ENCODE measurements around the gene MOB3A. TPM values are rescaled to one million over a fixed set of nuclear protein-coding genes. Genes with fewer than 3 reads are reported as not detected.
A peak's percentile ranks its signal among the peaks of the same experiment; 100 is the strongest.
"Not testable (repeated sequence)": the region's sequence is repeated elsewhere in the genome, so short reads cannot be mapped to it uniquely, and the experiment has no call there.

MOB3A gene
- total RNA-seq, 1 donor from 2014 or later: 17.5 TPM

- DNase-seq (no peak), ATAC-seq (no peak)
- intact Hi-C loops (cut with micrococcal nuclease): no loop called here
Observed at GRCh38 chr19:2111886-2112285, 15.8 kb upstream of the MOB3A start.

DNA sequence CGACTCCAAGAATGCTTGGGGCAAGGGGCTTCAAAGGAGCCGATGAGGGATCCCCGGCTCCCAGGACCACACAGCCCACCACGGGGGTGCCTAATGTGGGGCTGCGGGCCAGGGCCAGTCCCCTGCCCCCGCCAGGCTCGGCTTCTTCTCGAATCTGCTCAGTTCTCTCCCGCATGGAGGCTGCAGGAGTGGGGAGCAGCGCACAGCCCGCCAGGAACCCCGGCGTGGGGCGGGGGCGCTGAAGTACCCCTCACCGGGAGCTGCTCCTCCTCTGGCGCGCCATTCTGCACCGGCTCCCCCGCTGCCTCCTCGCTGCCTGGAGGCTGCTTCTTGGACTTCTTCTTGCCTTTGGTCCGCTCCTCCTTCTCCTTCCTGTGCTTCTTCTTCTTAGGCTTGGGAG lies 15.3 kb upstream of the MOB3A start:
- DNase-seq (no peak), ATAC-seq (no peak)
- intact Hi-C loops (cut with micrococcal nuclease): no loop called here

GRCh38 chr19:2110822-2111221 lies 14.7 kb upstream of the MOB3A start:
- intact Hi-C loops (cut with micrococcal nuclease): no loop called here
- DNase-seq (no peak), ATAC-seq (no peak)

DNA sequence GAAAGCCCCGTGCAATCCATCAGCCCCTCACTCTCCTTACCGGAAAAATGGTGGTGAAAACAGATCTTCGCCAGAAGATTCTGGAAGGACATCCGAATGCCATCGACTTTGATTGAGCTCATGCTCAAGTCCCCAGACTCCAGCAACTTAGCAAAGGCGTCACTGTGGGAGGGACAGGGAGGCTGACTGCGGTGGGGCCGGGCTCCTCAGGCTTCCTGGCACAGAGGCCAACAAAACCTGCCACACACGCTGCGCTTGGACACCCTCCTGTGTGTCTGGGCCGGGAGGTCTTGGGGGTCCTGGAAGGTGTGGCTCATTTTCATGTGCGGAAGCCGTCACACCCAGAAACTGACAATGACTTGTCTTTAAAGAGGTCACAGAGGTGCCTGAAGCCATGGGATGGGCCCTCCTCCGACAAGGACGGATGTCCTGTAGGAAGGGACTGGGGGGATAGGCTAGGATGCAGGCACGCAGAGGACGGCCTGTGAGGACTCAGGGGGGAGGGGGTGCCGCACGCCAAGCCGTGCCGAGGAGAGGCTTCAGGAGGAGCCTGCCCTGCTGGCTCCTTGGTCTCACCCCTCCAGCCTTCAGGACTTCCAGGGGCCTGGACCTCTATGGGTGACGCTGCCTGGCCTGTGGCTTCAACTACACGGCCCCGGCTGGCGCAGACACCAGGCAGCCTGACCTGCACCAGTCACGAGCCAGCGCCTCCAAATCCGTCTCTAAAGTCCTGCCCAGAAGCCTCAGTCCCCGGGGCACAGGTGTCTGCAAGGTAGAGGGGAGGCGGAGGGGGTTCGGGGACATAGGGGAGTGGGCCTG lies 13.1 kb upstream of the MOB3A start:
- ATAC-seq: peak; percentile 7
- DNase-seq: no peak
- intact Hi-C loops (cut with micrococcal nuclease): no loop called here

GRCh38 chr19:2108251-2109016 lies 12.3 kb upstream of the MOB3A start:
- no peak for ATAC-seq

GRCh38 chr19:2103045-2103707 lies 7.0 kb upstream of the MOB3A start:
- DNase-seq: no peak
- intact Hi-C loops (cut with micrococcal nuclease): no loop called here
- no peak for ATAC-seq

More at GRCh38 chr19:2108251-2109016, 12.3 kb upstream of the MOB3A start:
- no peak for DNase-seq
- intact Hi-C loops (cut with micrococcal nuclease): no loop called here

DNA sequence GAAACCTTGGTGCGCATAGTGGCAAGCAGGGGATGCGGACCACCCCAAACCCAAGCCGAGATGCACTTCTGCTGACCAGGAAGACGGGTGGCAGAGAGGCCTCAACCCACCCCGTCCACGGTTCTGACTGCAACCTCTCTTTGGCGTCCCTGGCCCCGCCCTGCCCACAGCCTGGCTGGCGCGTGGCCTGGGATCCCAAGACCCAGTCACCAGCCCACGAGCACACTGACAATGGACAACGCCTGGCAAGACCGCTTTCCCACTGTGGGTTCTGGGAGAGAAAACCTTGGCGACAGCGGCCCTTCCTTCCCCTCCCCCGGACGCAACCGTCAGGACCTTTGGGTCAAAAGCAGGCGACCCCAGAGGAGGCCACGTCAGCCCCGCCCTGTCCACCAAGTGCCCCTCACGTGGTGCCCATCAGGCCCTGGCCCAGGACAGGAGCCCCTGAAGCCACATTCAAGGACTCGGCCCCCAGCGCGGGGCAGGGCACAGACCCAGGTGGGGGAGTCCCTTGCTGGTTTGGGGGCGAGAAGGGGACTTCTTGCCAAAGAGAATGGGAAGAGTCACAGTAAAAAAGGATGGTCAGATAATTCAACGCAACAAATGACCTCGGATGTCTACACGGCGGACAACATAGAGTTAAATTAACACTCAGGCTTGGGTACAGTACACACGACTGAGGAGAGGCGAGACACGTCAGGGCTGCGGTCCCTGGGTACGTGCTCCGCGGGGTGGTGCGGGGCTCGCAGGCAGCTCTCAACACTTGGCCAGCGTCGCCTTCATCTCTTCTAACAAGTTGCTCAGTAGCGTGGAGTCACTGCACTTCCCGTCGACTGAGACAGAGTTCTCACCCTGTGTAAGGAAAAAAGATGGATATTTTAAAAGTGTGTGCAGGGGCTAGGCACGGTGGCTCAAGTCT lies 5.5 kb upstream of the MOB3A start:
- ATAC-seq (no peak), DNase-seq (no peak)
- intact Hi-C loops (cut with micrococcal nuclease): no loop called here

DNA sequence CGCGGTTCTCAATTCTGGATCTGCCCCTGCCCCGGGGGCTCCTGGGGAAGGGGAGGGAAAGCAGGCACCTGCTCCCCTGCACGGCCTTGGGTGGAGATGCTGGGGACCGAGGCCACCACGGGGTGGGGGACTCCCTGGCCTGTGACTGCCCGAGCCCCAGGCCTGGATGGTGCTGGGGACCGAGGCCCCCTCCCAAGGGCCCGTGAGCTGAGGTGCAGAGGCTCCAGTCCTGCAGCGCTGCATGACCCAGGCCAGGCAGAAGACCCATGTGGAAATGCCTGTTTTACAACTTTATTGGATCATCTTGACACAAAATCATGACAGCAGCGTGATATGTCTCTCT lies 4.6 kb upstream of the MOB3A start:
- intact Hi-C loops (cut with micrococcal nuclease): no loop called here
- no peak for ATAC-seq
- DNase-seq: no peak

- DNase-seq (no peak), ATAC-seq (no peak)
- intact Hi-C loops (cut with micrococcal nuclease): no loop called here
Observed at GRCh38 chr19:2099937-2100718, 4.0 kb upstream of the MOB3A start.

- ATAC-seq: no peak
- intact Hi-C loops (cut with micrococcal nuclease): no loop called here
Observed at GRCh38 chr19:2099054-2099501, 3.0 kb upstream of the MOB3A start.

GRCh38 chr19:2097886-2098327 lies 1.8 kb upstream of the MOB3A start:
- intact Hi-C loops (cut with micrococcal nuclease): no loop called here
- no peak for ATAC-seq
- no peak for DNase-seq

More at GRCh38 chr19:2099054-2099501, 3.0 kb upstream of the MOB3A start:
- DNase-seq: no peak

DNA sequence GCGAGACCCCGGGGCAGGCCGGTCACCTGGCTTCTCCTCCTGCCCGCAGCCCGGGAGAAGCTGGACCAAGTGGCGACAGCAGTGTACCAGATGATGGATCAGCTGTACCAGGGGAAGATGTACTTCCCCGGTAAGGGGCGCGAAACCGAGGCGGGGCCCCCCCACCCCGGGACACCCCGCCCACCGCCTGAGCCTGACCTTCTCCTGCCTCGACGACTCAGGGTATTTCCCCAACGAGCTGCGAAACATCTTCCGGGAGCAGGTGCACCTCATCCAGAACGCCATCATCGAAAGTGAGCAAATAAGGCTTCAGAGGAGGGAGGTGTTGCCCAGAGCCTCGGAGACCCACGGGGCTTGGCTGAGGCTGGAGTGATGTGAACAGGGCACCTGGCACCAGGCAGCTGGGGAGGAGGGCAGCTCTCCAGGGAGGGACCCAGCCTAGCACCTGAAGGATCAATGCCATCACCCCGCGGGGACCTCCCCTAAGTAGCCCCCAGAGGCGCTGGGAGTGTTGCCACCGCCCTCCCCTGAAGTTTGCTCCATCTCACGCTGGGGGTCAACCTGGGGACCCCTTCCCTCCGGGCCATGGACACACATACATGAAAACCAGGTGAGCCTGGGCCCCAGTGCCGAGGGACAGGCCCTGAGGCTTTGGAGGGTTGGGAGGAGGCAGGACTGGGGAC lies 1.2 kb upstream of the MOB3A start:
- ATAC-seq (no peak), DNase-seq (peak; percentile 53)
- intact Hi-C loops (cut with micrococcal nuclease): no loop called here

- DNase-seq: peak; percentile 100
- intact Hi-C loops (cut with micrococcal nuclease): no loop called here
Observed at GRCh38 chr19:2096480-2097202, 515 bp upstream of the MOB3A start, which contains the start of gene IZUMO4. TSS of gene IZUMO4 (plus strand) at chr19:2096915. CDS start at chr19:2096946, 31 bp downstream.

GRCh38 chr19:2091926-2092525 lies 4.1 kb downstream of the MOB3A start:
- ATAC-seq; DNase-seq; intact Hi-C loops (cut with micrococcal nuclease): not testable (repeated sequence)

More at GRCh38 chr19:2096480-2097202, 515 bp upstream of the MOB3A start, which contains the start of gene IZUMO4:
- ATAC-seq: peak; percentile 90

DNA sequence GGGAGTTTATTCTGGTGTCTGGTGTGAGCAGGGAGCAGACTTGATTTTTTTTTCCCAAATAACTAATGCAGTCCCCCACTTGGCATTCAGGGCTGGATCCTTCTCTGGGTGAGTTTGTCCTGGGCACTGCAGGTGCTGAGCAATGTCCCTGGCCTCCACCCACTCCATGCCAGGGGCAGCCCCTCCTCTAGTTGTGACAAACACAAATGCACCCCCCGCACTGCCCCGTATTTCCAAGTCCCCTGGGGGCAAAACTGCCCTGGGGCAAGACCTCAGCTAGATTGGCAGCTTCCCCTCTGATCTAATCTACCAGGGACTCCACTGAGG lies 6.4 kb downstream of the MOB3A start:
- no peak for DNase-seq

DNA sequence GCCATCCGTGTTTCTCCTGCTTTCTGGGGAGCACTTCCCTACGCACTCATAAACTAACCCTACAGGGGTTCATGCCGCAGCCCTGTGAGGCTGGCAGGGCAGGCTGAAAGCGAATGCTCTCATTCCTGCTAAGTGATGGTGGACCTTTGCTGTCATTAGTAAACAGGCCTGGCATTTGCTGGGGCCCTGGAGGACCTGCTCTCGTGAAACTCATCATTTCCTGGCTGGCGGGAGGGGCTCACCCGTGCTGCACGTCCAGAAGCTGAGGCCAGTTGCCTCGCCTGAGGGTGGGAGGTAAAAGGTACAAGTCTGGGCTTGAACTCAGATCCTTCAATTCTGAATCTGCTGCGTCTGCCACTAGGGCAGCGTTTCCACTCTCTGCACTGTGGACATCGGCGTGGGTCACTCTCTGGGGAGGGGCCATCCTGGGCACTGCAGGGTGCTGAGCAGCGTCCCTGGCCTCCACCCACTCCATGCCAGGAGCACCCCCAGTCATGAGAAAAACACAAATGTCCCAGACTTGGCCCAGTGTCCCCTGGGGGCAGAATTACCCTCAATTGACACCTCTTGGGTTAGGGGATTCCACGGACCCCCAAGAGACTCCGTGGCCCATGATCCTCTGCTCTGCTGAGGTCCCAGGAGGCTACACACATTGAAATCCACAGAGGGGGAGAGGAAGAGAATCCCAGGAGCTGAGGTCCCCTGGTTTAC lies 7.0 kb downstream of the MOB3A start:
- ATAC-seq: no peak
- DNase-seq: no peak
- intact Hi-C loops (cut with micrococcal nuclease): no loop called here

More for the DNA sequence above, 6.4 kb downstream of the MOB3A start:
- no peak for ATAC-seq
- intact Hi-C loops (cut with micrococcal nuclease): no loop called here
